HEK293T (cell line): Measurements from ENCODE around the gene TMEM181.

Experiments
- ARNT ChIP-seq: fragments of 450-650 bp; IDR thresholded peaks from 2 replicates; pipeline ENCODE4 v1.6.1; 2017; ENCODE audit warnings: mild to moderate bottlenecking
- BHLHE40 ChIP-seq: fragments of 450-650 bp; IDR thresholded peaks from 2 replicates; pipeline ENCODE4 v1.6.1; 2016; ENCODE audit warnings: mild to moderate bottlenecking, moderate library complexity, borderline replicate concordance
- CTBP1 ChIP-seq: fragments of 450-650 bp; IDR thresholded peaks from 2 replicates; pipeline ENCODE4 v1.6.1; 2016; ENCODE audit warnings: borderline replicate concordance
- ELF4 ChIP-seq: fragments of 450-650 bp; IDR thresholded peaks from 2 replicates; pipeline ENCODE4 v1.6.1; 2017; ENCODE audit warnings: antibody characterized with exemption
- FOXA1 ChIP-seq: fragments of 450-650 bp; IDR thresholded peaks from 2 replicates; pipeline ENCODE4 v1.6.1; 2016; ENCODE audit warnings: mild to moderate bottlenecking
- FOXK2 ChIP-seq: fragments of 450-650 bp; IDR thresholded peaks from 2 replicates; pipeline ENCODE4 v1.6.1; 2016; ENCODE audit warnings: mild to moderate bottlenecking
- HDGF ChIP-seq: fragments of 450-650 bp; IDR thresholded peaks from 2 replicates; pipeline ENCODE4 v1.6.1; 2017; ENCODE audit warnings: antibody characterized with exemption, borderline replicate concordance
- NFRKB ChIP-seq: fragments of 450-650 bp; IDR thresholded peaks from 2 replicates; pipeline ENCODE4 v1.6.1; 2016; ENCODE audit warnings: mild to moderate bottlenecking, moderate library complexity
- PKNOX1 ChIP-seq: fragments of 450-650 bp; IDR thresholded peaks from 2 replicates; pipeline ENCODE4 v1.6.1; 2016
- SP1 ChIP-seq: fragments of 450-650 bp; IDR thresholded peaks from 2 replicates; pipeline ENCODE4 v1.6.1; 2017
- SUZ12 ChIP-seq: fragments of 450-650 bp; IDR thresholded peaks from 2 replicates; pipeline ENCODE4 v1.6.1; 2016; ENCODE audit warnings: mild to moderate bottlenecking
- TARDBP ChIP-seq: fragments of 450-650 bp; IDR thresholded peaks from 2 replicates; pipeline ENCODE4 v1.6.1; 2016
- ZNF384 ChIP-seq: fragments of 450-650 bp; IDR thresholded peaks from 2 replicates; pipeline ENCODE4 v1.6.1; 2016

- TF ChIP-seq SP1 (no peak), ELF4 (no peak), PKNOX1 (no peak), TARDBP (no peak), ZNF384 (no peak), BHLHE40 (no peak), FOXK2 (no peak), SUZ12 (no peak), FOXA1 (no peak), NFRKB (no peak), CTBP1 (no peak), ARNT (no peak), HDGF (no peak)
These were observed 75.0 kb downstream of the TMEM181 start for GRCh38 chr6:158634695-158635426.
